ENCODE data around the gene TBC1D16.
"Not testable (repeated sequence)": the region's sequence is repeated elsewhere in the genome, so short reads cannot be mapped to it uniquely, and the experiment has no call there.

TBC1D16 gene

GRCh38 chr17:79996291-79996690, 39.4 kb downstream of the TBC1D16 start:
- no peaks in the 10 kb centered on the region for H3K9me3 ChIP-seq (ENCODE audit: control extremely low read depth in 1 of 5, control insufficient read depth in 4 of 5, insufficient read depth in 2 of 5, low read depth in 1 of 5, low read length in 4 of 5)
- peaks cover 19 to 52% (median 42%) of the 10 kb centered on the region in 4 experiments for H3K4me1 ChIP-seq (ENCODE audit: control extremely low read depth in 1 of 4, control insufficient read depth in 4 of 4, insufficient read depth in 4 of 4, low read length in 3 of 4)
- no peaks in the 10 kb centered on the region for H3K27me3 ChIP-seq (replicated peaks in 2 of 5; ENCODE audit: control insufficient read depth in 4 of 5, insufficient read depth in 5 of 5, low read length in 4 of 5)
- H3K4me3 ChIP-seq (ENCODE audit: control insufficient read depth in 1 of 7, extremely low read depth in 1 of 7, insufficient read depth in 4 of 7, low read depth in 2 of 7, low read length in 6 of 7), result no peak overlapping the region
- H3K27ac ChIP-seq (ENCODE audit: insufficient read depth in 1 of 2, low read depth in 1 of 2, low read length in 2 of 2, poor library complexity in 1 of 2, severe bottlenecking in 2 of 2), result no peak overlapping the region
- no peaks in the 10 kb centered on the region for H3K36me3 ChIP-seq (ENCODE audit: control insufficient read depth in 4 of 4, insufficient read depth in 4 of 4, low read length in 3 of 4)
- 69% methylated on average over 8 of the region's 12 CpGs for WGBS (ENCODE audit: insufficient coverage)
- DNase-seq, result peak in 2 of 3 donors; percentile 26 to 48
- ChIA-PET POLR2A (no interaction called here), CTCF (interaction anchor here (0.6 to 0.8 kb wide), 2 partner anchors 9 to 157 kb away, joined by 3 read pairs; partner anchors contain the start of gene CBX4)

GRCh38 chr17:79995696-79996095, 40.0 kb downstream of the TBC1D16 start:
- Histone ChIP-seq H3K9me3 (ENCODE audit: control extremely low read depth in 1 of 5, control insufficient read depth in 4 of 5, insufficient read depth in 2 of 5, low read depth in 1 of 5, low read length in 4 of 5) (no peaks in the 10 kb centered on the region), H3K27ac (ENCODE audit: insufficient read depth in 1 of 2, low read depth in 1 of 2, low read length in 2 of 2, poor library complexity in 1 of 2, severe bottlenecking in 2 of 2) (no peak overlapping the region), H3K4me1 (ENCODE audit: control extremely low read depth in 1 of 4, control insufficient read depth in 4 of 4, insufficient read depth in 4 of 4, low read length in 3 of 4) (peaks cover 19 to 53% (median 43%) of the 10 kb centered on the region in 4 experiments), H3K36me3 (ENCODE audit: control insufficient read depth in 4 of 4, insufficient read depth in 4 of 4, low read length in 3 of 4) (no peaks in the 10 kb centered on the region), H3K4me3 (ENCODE audit: control insufficient read depth in 1 of 7, extremely low read depth in 1 of 7, insufficient read depth in 4 of 7, low read depth in 2 of 7, low read length in 6 of 7) (no peak overlapping the region), H3K27me3 (replicated peaks in 2 of 5; ENCODE audit: control insufficient read depth in 4 of 5, insufficient read depth in 5 of 5, low read length in 4 of 5) (no peaks in the 10 kb centered on the region)
- ChIA-PET CTCF (interaction anchor here (0.6 to 4.2 kb wide), 2 partner anchors 9 to 156 kb away, joined by 3 to 16 read pairs; partner anchors contain the start of gene CBX4), POLR2A (no interaction called here)
- WGBS (ENCODE audit: insufficient coverage), result no CpG with 5 or more reads among the region's 8 CpGs
- no peak for DNase-seq

- H3K27me3 ChIP-seq (replicated peaks in 2 of 5; ENCODE audit: control insufficient read depth in 4 of 5, insufficient read depth in 5 of 5, low read length in 4 of 5), result no peaks in the 10 kb centered on the region
- H3K4me1 ChIP-seq (ENCODE audit: control extremely low read depth in 1 of 4, control insufficient read depth in 4 of 4, insufficient read depth in 4 of 4, low read length in 3 of 4), result peaks cover 19 to 53% (median 43%) of the 10 kb centered on the region in 4 experiments
- 98% methylated on average over 10 of the region's 13 CpGs for WGBS (ENCODE audit: insufficient coverage)
- no peaks in the 10 kb centered on the region for H3K36me3 ChIP-seq (ENCODE audit: control insufficient read depth in 4 of 4, insufficient read depth in 4 of 4, low read length in 3 of 4)
- CTCF ChIA-PET, result interaction anchor here (1.3 to 4.2 kb wide), 7 partner anchors 10 to 188 kb away, joined by 3 to 16 read pairs (median 5); no protein-coding TSS in a partner anchor
- H3K9me3 ChIP-seq (ENCODE audit: control extremely low read depth in 1 of 5, control insufficient read depth in 4 of 5, insufficient read depth in 2 of 5, low read depth in 1 of 5, low read length in 4 of 5), result no peaks in the 10 kb centered on the region
- no peak for DNase-seq
- H3K27ac ChIP-seq (ENCODE audit: insufficient read depth in 1 of 2, low read depth in 1 of 2, low read length in 2 of 2, poor library complexity in 1 of 2, severe bottlenecking in 2 of 2), result no peak overlapping the region
- POLR2A ChIA-PET, result no interaction called here
- no peak overlapping the region for H3K4me3 ChIP-seq (ENCODE audit: control insufficient read depth in 1 of 7, extremely low read depth in 1 of 7, insufficient read depth in 4 of 7, low read depth in 2 of 7, low read length in 6 of 7)
These were observed 41.1 kb downstream of the TBC1D16 start for GRCh38 chr17:79994602-79995001.

DNA sequence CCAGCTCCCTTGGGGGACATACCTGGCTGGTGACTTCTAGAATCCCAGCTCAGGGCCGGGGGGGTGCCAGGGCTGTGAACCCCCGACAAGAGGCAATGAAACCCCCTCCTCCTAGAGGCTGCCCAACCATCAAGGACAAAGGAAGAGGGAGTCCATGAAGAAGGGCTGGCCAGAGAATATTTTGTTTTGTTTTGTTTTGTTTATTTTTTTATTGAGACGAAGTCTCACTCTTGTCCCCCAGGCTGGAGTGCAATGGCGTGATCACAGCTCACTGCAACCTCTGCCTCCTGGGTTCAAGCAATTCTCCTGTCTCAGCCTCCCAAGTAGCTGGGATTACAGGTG, 41.5 kb downstream of the TBC1D16 start:
- H3K36me3 ChIP-seq (ENCODE audit: control insufficient read depth in 4 of 4, insufficient read depth in 4 of 4, low read length in 3 of 4); H3K27me3 ChIP-seq (replicated peaks in 2 of 5; ENCODE audit: control insufficient read depth in 4 of 5, insufficient read depth in 5 of 5, low read length in 4 of 5); H3K9me3 ChIP-seq (ENCODE audit: control extremely low read depth in 1 of 5, control insufficient read depth in 4 of 5, insufficient read depth in 2 of 5, low read depth in 1 of 5, low read length in 4 of 5); DNase-seq; POLR2A ChIA-PET; H3K27ac ChIP-seq (ENCODE audit: insufficient read depth in 1 of 2, low read depth in 1 of 2, low read length in 2 of 2, poor library complexity in 1 of 2, severe bottlenecking in 2 of 2): not testable (repeated sequence)
- Histone ChIP-seq H3K4me3 (ENCODE audit: control insufficient read depth in 1 of 7, extremely low read depth in 1 of 7, insufficient read depth in 4 of 7, low read depth in 2 of 7, low read length in 6 of 7) (peak overlapping the region in 1 of 7 experiments; percentile 0), H3K4me1 (ENCODE audit: control extremely low read depth in 1 of 4, control insufficient read depth in 4 of 4, insufficient read depth in 4 of 4, low read length in 3 of 4) (peaks cover 19 to 53% (median 43%) of the 10 kb centered on the region in 4 experiments)
- 100% methylated on average over 2 of the region's 4 CpGs for WGBS (ENCODE audit: insufficient coverage)
- CTCF ChIA-PET, result interaction anchor here (0.8 to 4.2 kb wide), 9 partner anchors 10 to 187 kb away, joined by 3 to 16 read pairs (median 5); no protein-coding TSS in a partner anchor

GRCh38 chr17:79993390-79994227, 42.1 kb downstream of the TBC1D16 start:
- no peaks in the 10 kb centered on the region for H3K36me3 ChIP-seq (ENCODE audit: control insufficient read depth in 4 of 4, insufficient read depth in 4 of 4, low read length in 3 of 4)
- peak overlapping the region in 3 of 7 experiments; percentile 0 to 58 (median 25) for H3K4me3 ChIP-seq (ENCODE audit: control insufficient read depth in 1 of 7, extremely low read depth in 1 of 7, insufficient read depth in 4 of 7, low read depth in 2 of 7, low read length in 6 of 7)
- POLR2A ChIA-PET, result no interaction called here
- no peaks in the 10 kb centered on the region for H3K27me3 ChIP-seq (replicated peaks in 2 of 5; ENCODE audit: control insufficient read depth in 4 of 5, insufficient read depth in 5 of 5, low read length in 4 of 5)
- no peak overlapping the region for H3K27ac ChIP-seq (ENCODE audit: insufficient read depth in 1 of 2, low read depth in 1 of 2, low read length in 2 of 2, poor library complexity in 1 of 2, severe bottlenecking in 2 of 2)
- peaks cover 19 to 53% (median 43%) of the 10 kb centered on the region in 4 experiments for H3K4me1 ChIP-seq (ENCODE audit: control extremely low read depth in 1 of 4, control insufficient read depth in 4 of 4, insufficient read depth in 4 of 4, low read length in 3 of 4)
- CTCF ChIA-PET, result interaction anchor here (0.8 to 4.2 kb wide), 10 partner anchors 11 to 204 kb away, joined by 3 to 16 read pairs (median 4); no protein-coding TSS in a partner anchor
- H3K9me3 ChIP-seq (ENCODE audit: control extremely low read depth in 1 of 5, control insufficient read depth in 4 of 5, insufficient read depth in 2 of 5, low read depth in 1 of 5, low read length in 4 of 5), result no peaks in the 10 kb centered on the region
- WGBS (ENCODE audit: insufficient coverage), result 38% methylated on average over 21 of the region's 22 CpGs
- DNase-seq, result peak; percentile 50 to 73 (median 72)

- WGBS (ENCODE audit: insufficient coverage), result 88% methylated on average over 8 of the region's 10 CpGs
- ChIA-PET POLR2A (no interaction called here), CTCF (interaction anchor here (0.9 to 4.2 kb wide), 10 partner anchors 12 to 216 kb away, joined by 3 to 16 read pairs (median 4); partner anchors contain the start of gene CBX4)
- no peak overlapping the region for H3K27ac ChIP-seq (ENCODE audit: insufficient read depth in 1 of 2, low read depth in 1 of 2, low read length in 2 of 2, poor library complexity in 1 of 2, severe bottlenecking in 2 of 2)
- H3K36me3 ChIP-seq (ENCODE audit: control insufficient read depth in 4 of 4, insufficient read depth in 4 of 4, low read length in 3 of 4), result no peaks in the 10 kb centered on the region
- no peak for DNase-seq
- peaks cover 19 to 50% (median 39%) of the 10 kb centered on the region in 4 experiments for H3K4me1 ChIP-seq (ENCODE audit: control extremely low read depth in 1 of 4, control insufficient read depth in 4 of 4, insufficient read depth in 4 of 4, low read length in 3 of 4)
- H3K4me3 ChIP-seq (ENCODE audit: control insufficient read depth in 1 of 7, extremely low read depth in 1 of 7, insufficient read depth in 4 of 7, low read depth in 2 of 7, low read length in 6 of 7), result peak overlapping the region in 1 of 7 experiments; percentile 80
- no peaks in the 10 kb centered on the region for H3K27me3 ChIP-seq (replicated peaks in 2 of 5; ENCODE audit: control insufficient read depth in 4 of 5, insufficient read depth in 5 of 5, low read length in 4 of 5)
- no peaks in the 10 kb centered on the region for H3K9me3 ChIP-seq (ENCODE audit: control extremely low read depth in 1 of 5, control insufficient read depth in 4 of 5, insufficient read depth in 2 of 5, low read depth in 1 of 5, low read length in 4 of 5)
These were observed 42.9 kb downstream of the TBC1D16 start for GRCh38 chr17:79992649-79993389.
